ENCODE data around the gene PPP2R2C. TPM values are rescaled to one million over a fixed set of nuclear protein-coding genes. Genes with fewer than 3 reads are reported as not detected.

The PPP2R2C gene
- total and polyA plus RNA-seq, 2 of the 4 experiments (the other 2 are of a cell fraction): 0.03 TPM; not detected in 1

DNA sequence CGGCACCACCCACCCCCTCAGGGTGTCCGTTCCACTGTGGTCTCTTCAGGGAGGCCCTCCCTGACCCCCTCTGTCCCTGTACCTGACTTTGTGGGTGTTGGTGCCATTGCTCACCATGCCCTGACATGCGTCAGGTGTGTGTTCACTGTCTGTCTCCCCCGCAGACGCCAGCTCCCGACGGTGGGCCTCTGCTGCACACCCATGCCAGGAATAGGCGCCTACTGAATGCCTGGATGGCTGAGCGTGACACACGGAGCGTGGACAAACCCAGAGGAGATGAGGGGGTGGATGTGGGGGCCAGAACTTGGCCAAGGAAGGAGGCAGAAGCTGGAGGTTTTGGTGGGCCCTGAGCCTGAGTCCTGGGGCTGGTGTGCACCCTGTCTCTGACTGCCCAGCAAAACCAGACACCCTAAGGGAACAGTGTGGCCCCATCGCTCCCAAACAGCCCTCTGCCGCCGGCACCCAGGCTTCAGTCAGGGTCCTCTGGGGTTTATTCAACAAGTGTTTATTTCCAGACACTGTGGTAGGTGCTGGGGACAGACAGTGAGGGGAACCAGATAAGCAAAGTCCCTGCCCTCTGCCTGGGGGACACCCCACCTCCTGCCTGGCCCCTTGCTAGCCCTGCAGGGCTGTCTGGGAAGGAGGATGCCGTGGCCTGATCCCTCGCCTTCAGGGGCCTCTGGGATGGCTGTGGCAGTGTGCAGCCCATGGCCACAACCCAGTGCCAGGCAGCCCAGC lies 125.9 kb downstream of the PPP2R2C start:
- no TSS peak for BruUV-seq (replicated peaks)
- no peak overlapping the region for H2AFZ ChIP-seq (replicated peaks; ENCODE audit: low read length, poor library complexity)

More for the DNA sequence above, 125.9 kb downstream of the PPP2R2C start:
- no peaks in the 10 kb centered on the region for H3K79me1 ChIP-seq (ENCODE audit: low read depth in 1 of 2, low read length in 2 of 2)
- TF ChIP-seq FOS (IDR thresholded peaks at IDR 0.05; ENCODE audit: low read depth, low read length): no peak
- no peak for TF ChIP-seq MXI1 (IDR thresholded peaks at IDR 0.05; ENCODE audit: borderline replicate concordance, low read depth, low read length)
- no peak for TF ChIP-seq MAZ (IDR thresholded peaks at IDR 0.05; ENCODE audit: borderline replicate concordance, low read depth, low read length)
- TF ChIP-seq RFX5 (IDR thresholded peaks at IDR 0.05; ENCODE audit: low read depth, low read length): no peak
- no peak for TF ChIP-seq CHD1 (IDR thresholded peaks at IDR 0.05; ENCODE audit: low read depth, low read length)
- no peak for TF ChIP-seq RAD21 (IDR thresholded peaks at IDR 0.05; ENCODE audit: low read length)
- no peak for TF ChIP-seq NFE2L2 (IDR thresholded peaks at IDR 0.05; ENCODE audit: low read depth, low read length)
- TF ChIP-seq, protein P1, sequence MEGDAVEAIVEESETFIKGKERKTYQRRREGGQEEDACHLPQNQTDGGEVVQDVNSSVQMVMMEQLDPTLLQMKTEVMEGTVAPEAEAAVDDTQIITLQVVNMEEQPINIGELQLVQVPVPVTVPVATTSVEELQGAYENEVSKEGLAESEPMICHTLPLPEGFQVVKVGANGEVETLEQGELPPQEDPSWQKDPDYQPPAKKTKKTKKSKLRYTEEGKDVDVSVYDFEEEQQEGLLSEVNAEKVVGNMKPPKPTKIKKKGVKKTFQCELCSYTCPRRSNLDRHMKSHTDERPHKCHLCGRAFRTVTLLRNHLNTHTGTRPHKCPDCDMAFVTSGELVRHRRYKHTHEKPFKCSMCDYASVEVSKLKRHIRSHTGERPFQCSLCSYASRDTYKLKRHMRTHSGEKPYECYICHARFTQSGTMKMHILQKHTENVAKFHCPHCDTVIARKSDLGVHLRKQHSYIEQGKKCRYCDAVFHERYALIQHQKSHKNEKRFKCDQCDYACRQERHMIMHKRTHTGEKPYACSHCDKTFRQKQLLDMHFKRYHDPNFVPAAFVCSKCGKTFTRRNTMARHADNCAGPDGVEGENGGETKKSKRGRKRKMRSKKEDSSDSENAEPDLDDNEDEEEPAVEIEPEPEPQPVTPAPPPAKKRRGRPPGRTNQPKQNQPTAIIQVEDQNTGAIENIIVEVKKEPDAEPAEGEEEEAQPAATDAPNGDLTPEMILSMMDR (conservative IDR thresholded peaks at IDR 0.05; ENCODE audit: low read depth, low read length): no peak
- TF ChIP-seq SMC3 (IDR thresholded peaks at IDR 0.05; ENCODE audit: low read depth, low read length): no peak
- no peak for TF ChIP-seq POLR2A (IDR thresholded peaks at IDR 0.05; ENCODE audit: low read depth, low read length)
- TF ChIP-seq BHLHE40 (IDR thresholded peaks at IDR 0.05; ENCODE audit: low read depth, low read length): no peak
- TF ChIP-seq, protein P2, sequence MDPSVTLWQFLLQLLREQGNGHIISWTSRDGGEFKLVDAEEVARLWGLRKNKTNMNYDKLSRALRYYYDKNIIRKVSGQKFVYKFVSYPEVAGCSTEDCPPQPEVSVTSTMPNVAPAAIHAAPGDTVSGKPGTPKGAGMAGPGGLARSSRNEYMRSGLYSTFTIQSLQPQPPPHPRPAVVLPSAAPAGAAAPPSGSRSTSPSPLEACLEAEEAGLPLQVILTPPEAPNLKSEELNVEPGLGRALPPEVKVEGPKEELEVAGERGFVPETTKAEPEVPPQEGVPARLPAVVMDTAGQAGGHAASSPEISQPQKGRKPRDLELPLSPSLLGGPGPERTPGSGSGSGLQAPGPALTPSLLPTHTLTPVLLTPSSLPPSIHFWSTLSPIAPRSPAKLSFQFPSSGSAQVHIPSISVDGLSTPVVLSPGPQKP (IDR thresholded peaks at IDR 0.05; ENCODE audit: borderline replicate concordance, low read depth, low read length): no peak
- no peak for TF ChIP-seq CEBPB (IDR thresholded peaks at IDR 0.05; ENCODE audit: low read depth, low read length)
- TF ChIP-seq MAFK (IDR thresholded peaks at IDR 0.05; ENCODE audit: low read depth, low read length): no peak
- no peak for TF ChIP-seq RCOR1 (IDR thresholded peaks at IDR 0.05; ENCODE audit: insufficient replicate concordance, low read length)
- TF ChIP-seq, protein P3, sequence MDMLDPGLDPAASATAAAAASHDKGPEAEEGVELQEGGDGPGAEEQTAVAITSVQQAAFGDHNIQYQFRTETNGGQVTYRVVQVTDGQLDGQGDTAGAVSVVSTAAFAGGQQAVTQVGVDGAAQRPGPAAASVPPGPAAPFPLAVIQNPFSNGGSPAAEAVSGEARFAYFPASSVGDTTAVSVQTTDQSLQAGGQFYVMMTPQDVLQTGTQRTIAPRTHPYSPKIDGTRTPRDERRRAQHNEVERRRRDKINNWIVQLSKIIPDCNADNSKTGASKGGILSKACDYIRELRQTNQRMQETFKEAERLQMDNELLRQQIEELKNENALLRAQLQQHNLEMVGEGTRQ (IDR thresholded peaks at IDR 0.05; ENCODE audit: low read depth, low read length): no peak
- no peak overlapping the region for H4K91ac ChIP-seq (ENCODE audit: insufficient read depth, low read depth, low read length)
- CTCF ChIA-PET: interaction anchor here (1.8 kb wide), 1 partner anchor 15 kb away, joined by 5 read pairs; no protein-coding TSS in a partner anchor
- no peak overlapping the region for H3K4ac ChIP-seq (ENCODE audit: low read depth, low read length)
- no peak overlapping the region for H3K18ac ChIP-seq (ENCODE audit: low read depth, low read length)
- H2BK20ac ChIP-seq (ENCODE audit: low read depth, low read length): no peak overlapping the region
- dilution Hi-C loops (cut with HindIII; ENCODE audit: low sequenced_read_pairs, unreplicated experiment) (no loop called here), in situ Hi-C loops (cut with MboI; ENCODE audit: low sequenced_read_pairs) (no loop called here), intact Hi-C loops (cut with micrococcal nuclease) (no loop called here)
- H3K27me3 ChIP-seq (ENCODE audit: control insufficient read depth, insufficient read depth, low read length): peaks cover 13% of the 10 kb centered on the region
- POLR2A ChIA-PET (ENCODE audit: unreplicated experiment): no interaction called here
- no peaks in the 10 kb centered on the region for H3K36me3 ChIP-seq (ENCODE audit: control insufficient read depth, insufficient read depth, low read length)
- H3K9ac ChIP-seq (ENCODE audit: low read depth, low read length): no peak overlapping the region
- no peak overlapping the region for H2AK9ac ChIP-seq (replicated peaks; ENCODE audit: low read depth, low read length, poor library complexity)
- WGBS, 2 experiments (ENCODE audit: extremely low coverage in 2 of 2, insufficient read length in 1 of 2): 71% methylated on average over 7 of the region's 16 CpGs; no CpG with 5 or more reads in 1 of the 2 experiments
- H3K4me1 ChIP-seq (ENCODE audit: control insufficient read depth, insufficient read depth, low read length): peaks cover 2% of the 10 kb centered on the region; the same call in 1 of the 2 replicates
- DNase-seq (no peak), ATAC-seq (ENCODE audit: low read depth) (no peak)
- H3K9me1 ChIP-seq (ENCODE audit: insufficient read depth, low read length): no peaks in the 10 kb centered on the region
- H4K8ac ChIP-seq (ENCODE audit: low read depth in 2 of 2, low read length in 2 of 2): no peak overlapping the region
- no peak overlapping the region for H2BK5ac ChIP-seq (ENCODE audit: low read depth, low read length, poor library complexity, severe bottlenecking)
- no peaks in the 10 kb centered on the region for H4K20me1 ChIP-seq (ENCODE audit: insufficient read depth, low read length)
- no peak overlapping the region for H3K23ac ChIP-seq (ENCODE audit: low read depth, low read length)
- H3K27ac ChIP-seq (ENCODE audit: insufficient read depth, low read length): no peak overlapping the region
- no peak overlapping the region for H2BK15ac ChIP-seq (ENCODE audit: low read depth, low read length)
- no peak overlapping the region for H3K4me3 ChIP-seq (ENCODE audit: insufficient read depth, low read depth, low read length)
- no peak overlapping the region for H3K56ac ChIP-seq (ENCODE audit: extremely low read depth, insufficient read depth, low read length)
- H3K4me2 ChIP-seq (ENCODE audit: low read depth, low read length): no peak overlapping the region
- no peak overlapping the region for H3K14ac ChIP-seq (replicated peaks; ENCODE audit: low read depth, low read length)
- no peaks in the 10 kb centered on the region for H3K9me3 ChIP-seq (ENCODE audit: control insufficient read depth, insufficient read depth, low read length)
- H2AK5ac ChIP-seq (ENCODE audit: low read depth, low read length): no peak overlapping the region
- H4K5ac ChIP-seq (ENCODE audit: low read depth, low read length): no peak overlapping the region
- no peak overlapping the region for H2BK120ac ChIP-seq (ENCODE audit: low read depth, low read length)

All from IMR-90 (cell line).